Osteoblast (primary cell): ENCODE measurements around the gene RALGDS. TPM values are rescaled to one million over a fixed set of nuclear protein-coding genes. Genes with fewer than 3 reads are reported as not detected.
A peak's percentile ranks its signal among the peaks of the same experiment; 100 is the strongest.

ENCODE experiments used
- DNase-seq: peaks from one replicate; pipeline ENCODE4 v3.0.0; 2011; ENCODE audit warnings: low spot score, mixed read lengths; ENCODE audit not compliant: insufficient read length; ENCODE audit errors: missing footprints
- H2AFZ ChIP-seq: 2 replicates; pipeline ENCODE4 v1.6.0; 2011; ENCODE audit warnings: mild to moderate bottlenecking, low read length
- H3K27ac ChIP-seq: 2 replicates; pipeline ENCODE4 v1.5.1; 2011; ENCODE audit warnings: mild to moderate bottlenecking, low read depth, low read length, moderate library complexity
- H3K27me3 ChIP-seq: 2 replicates; pipeline ENCODE4 v1.6.0; 2012; ENCODE audit warnings: mild to moderate bottlenecking, control low read depth, inconsistent platforms, low read length, moderate library complexity; ENCODE audit not compliant: insufficient read depth
- H3K36me3 ChIP-seq: 2 replicates; pipeline ENCODE4 v1.5.1; 2011; ENCODE audit warnings: mild to moderate bottlenecking, low read length, control low read depth, moderate library complexity; ENCODE audit not compliant: insufficient read depth
- H3K4me1 ChIP-seq: 2 replicates; pipeline ENCODE4 v1.5.1; 2011; ENCODE audit warnings: mild to moderate bottlenecking, low read length, control low read depth, moderate library complexity; ENCODE audit not compliant: insufficient read depth
- H3K4me2 ChIP-seq: 2 replicates; pipeline ENCODE4 v1.6.0; 2011; ENCODE audit warnings: mild to moderate bottlenecking, low read length; ENCODE audit not compliant: insufficient read depth
- H3K4me3 ChIP-seq: fragments of 200-600 bp; sonication (generic); 3 replicates; pipeline ENCODE4 v1.5.1; 2012; ENCODE audit warnings: mild to moderate bottlenecking, low read length, inconsistent platforms; ENCODE audit not compliant: insufficient read depth
- H3K79me2 ChIP-seq: 2 replicates; pipeline ENCODE4 v1.6.0; 2012; ENCODE audit warnings: mild to moderate bottlenecking, low read length, control low read depth, inconsistent platforms; ENCODE audit not compliant: insufficient read depth
- H3K9me3 ChIP-seq: 2 replicates; pipeline ENCODE4 v1.5.1; 2011; ENCODE audit warnings: low read depth, low read length, control low read depth
- H4K20me1 ChIP-seq: 2 replicates; pipeline ENCODE4 v1.6.0; 2012; ENCODE audit warnings: mild to moderate bottlenecking, low read length, control low read depth; ENCODE audit not compliant: insufficient read depth
- total RNA-seq: library from RNA; depleted of rRNA; stranded (reverse); fragments of >200 nt; gene quantifications from 2 replicates; pipeline ENCODE4 v1.2.3, GENCODE V29; 2012
- TF ChIP-seq, protein P1 (sequence below): IDR thresholded peaks from 2 replicates; pipeline ENCODE4 v1.5.1; 2011; ENCODE audit warnings: mild to moderate bottlenecking, low read depth, low read length, moderate library complexity; ENCODE audit errors: extremely low read depth

The RALGDS gene
- total RNA-seq, 1 donor = 11.2 TPM

GRCh38 chr9:133151041-133151440, 30.0 kb upstream of the RALGDS start:
- H3K4me3 ChIP-seq = no peak overlapping the region
- no peak overlapping the region for H2AFZ ChIP-seq
- H3K36me3 ChIP-seq = no peaks in the 10 kb centered on the region
- peaks cover 8% of the 10 kb centered on the region for H3K4me1 ChIP-seq
- no peak overlapping the region for H3K27ac ChIP-seq
- TF ChIP-seq, protein P1, sequence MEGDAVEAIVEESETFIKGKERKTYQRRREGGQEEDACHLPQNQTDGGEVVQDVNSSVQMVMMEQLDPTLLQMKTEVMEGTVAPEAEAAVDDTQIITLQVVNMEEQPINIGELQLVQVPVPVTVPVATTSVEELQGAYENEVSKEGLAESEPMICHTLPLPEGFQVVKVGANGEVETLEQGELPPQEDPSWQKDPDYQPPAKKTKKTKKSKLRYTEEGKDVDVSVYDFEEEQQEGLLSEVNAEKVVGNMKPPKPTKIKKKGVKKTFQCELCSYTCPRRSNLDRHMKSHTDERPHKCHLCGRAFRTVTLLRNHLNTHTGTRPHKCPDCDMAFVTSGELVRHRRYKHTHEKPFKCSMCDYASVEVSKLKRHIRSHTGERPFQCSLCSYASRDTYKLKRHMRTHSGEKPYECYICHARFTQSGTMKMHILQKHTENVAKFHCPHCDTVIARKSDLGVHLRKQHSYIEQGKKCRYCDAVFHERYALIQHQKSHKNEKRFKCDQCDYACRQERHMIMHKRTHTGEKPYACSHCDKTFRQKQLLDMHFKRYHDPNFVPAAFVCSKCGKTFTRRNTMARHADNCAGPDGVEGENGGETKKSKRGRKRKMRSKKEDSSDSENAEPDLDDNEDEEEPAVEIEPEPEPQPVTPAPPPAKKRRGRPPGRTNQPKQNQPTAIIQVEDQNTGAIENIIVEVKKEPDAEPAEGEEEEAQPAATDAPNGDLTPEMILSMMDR = no peak
- DNase-seq = peak; percentile 83
- H3K27me3 ChIP-seq = no peaks in the 10 kb centered on the region
- peaks cover 3% of the 10 kb centered on the region for H3K79me2 ChIP-seq
- H3K9me3 ChIP-seq = no peaks in the 10 kb centered on the region
- no peak overlapping the region for H3K4me2 ChIP-seq
- H4K20me1 ChIP-seq = peaks cover 11% of the 10 kb centered on the region

- no peaks in the 10 kb centered on the region for H3K36me3 ChIP-seq
- peak overlapping the region; percentile 88 for H2AFZ ChIP-seq
- H3K4me1 ChIP-seq = peaks cover 15% of the 10 kb centered on the region
- H3K9me3 ChIP-seq = no peaks in the 10 kb centered on the region
- H3K4me2 ChIP-seq = peak overlapping the region; percentile 87
- no peaks in the 10 kb centered on the region for H3K27me3 ChIP-seq
- peak; percentile 100 for DNase-seq
- H3K27ac ChIP-seq = no peak overlapping the region
- peak overlapping the region; percentile 77 for H3K4me3 ChIP-seq
- peaks cover 6% of the 10 kb centered on the region for H3K79me2 ChIP-seq
- peaks cover 27% of the 10 kb centered on the region for H4K20me1 ChIP-seq
- TF ChIP-seq, protein P1 = peak; percentile 17
Measured at GRCh38 chr9:133149130-133150015, 28.3 kb upstream of the RALGDS start.

DNA sequence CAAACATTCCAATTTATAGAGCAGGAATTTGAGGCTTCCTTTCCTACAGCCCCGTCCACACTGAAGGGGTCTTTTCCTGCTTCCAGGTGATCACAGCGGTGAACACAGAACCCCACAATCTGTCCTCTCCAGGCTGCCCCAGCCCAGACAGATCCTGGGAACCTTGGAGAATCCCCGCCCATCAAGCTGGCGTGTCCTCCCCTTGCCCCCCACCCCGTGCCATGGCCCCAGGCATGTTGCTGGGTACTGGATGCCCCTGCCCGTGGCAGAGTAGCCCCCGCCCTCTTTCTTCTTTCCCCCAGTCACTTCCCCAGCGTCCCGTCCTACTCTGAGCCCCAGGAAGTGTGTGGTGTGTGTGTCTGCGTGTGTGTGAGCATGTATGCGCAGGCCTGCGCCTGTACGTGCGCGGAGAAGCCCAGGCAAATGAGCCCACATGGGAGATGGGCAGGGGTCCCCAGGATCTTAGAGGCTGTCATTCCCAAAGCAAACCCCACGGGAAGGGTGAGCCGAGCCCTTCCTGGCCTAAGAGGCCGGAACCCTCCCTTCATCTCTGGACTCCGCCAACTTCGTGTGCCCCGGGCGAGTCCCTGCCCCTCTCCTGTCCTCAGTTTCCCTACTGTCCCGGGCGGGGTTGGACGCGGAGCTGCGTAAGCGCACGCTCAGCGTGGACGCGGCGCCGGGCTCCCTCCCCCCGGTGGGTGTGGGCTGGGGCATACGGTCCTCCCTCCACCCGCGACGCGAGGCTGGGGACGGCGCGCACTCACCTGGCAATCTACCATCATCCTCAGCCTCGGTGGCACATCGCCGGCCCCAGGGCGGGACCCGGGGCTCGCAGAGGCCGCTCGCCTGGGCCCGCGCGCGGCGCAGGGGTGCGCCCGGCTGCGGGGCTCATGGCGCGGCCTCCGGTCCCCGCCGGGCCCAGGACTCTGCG, 27.4 kb upstream of the RALGDS start:
- TF ChIP-seq, protein P1 = no peak
- peak; percentile 94 for DNase-seq
- Histone ChIP-seq H3K4me3 (peak overlapping the region; percentile 77), H3K9me3 (no peaks in the 10 kb centered on the region), H3K27ac (peak overlapping the region; percentile 17), H2AFZ (peak overlapping the region; percentile 78), H3K79me2 (peaks cover 11% of the 10 kb centered on the region), H3K27me3 (no peaks in the 10 kb centered on the region), H3K4me2 (peak overlapping the region; percentile 87), H4K20me1 (peaks cover 32% of the 10 kb centered on the region), H3K36me3 (no peaks in the 10 kb centered on the region), H3K4me1 (peaks cover 20% of the 10 kb centered on the region)
